Measurements from ENCODE around the gene CCDC201. TPM values are rescaled to one million over a fixed set of nuclear protein-coding genes. Genes with fewer than 3 reads are reported as not detected.

CCDC201 gene
- total and polyA plus RNA-seq, 3 experiments from 2014 or later: not detected

GRCh38 chr7:45902820-45903219 is 29.9 kb upstream of the CCDC201 start:
- DNase-seq: no peak

GRCh38 chr7:45901566-45901965 is 28.7 kb upstream of the CCDC201 start:
- no peaks in the 10 kb centered on the region for H3K4me1 Mint-ChIP-seq
- no peak overlapping the region for H3K27ac Mint-ChIP-seq
- Histone ChIP-seq H3K4me3 (ENCODE audit: low read length) (no peak overlapping the region), H3K36me3 (ENCODE audit: insufficient read depth, low read length) (no peaks in the 10 kb centered on the region), H3K27ac (ENCODE audit: low read depth, low read length) (no peak overlapping the region), H3K4me1 (ENCODE audit: insufficient read depth, low read length) (no peaks in the 10 kb centered on the region), H3K9me3 (ENCODE audit: low read length) (no peaks in the 10 kb centered on the region), H3K27me3 (ENCODE audit: insufficient read depth, low read length, poor library complexity, severe bottlenecking) (no peaks in the 10 kb centered on the region)
- ChIA-PET CTCF (no interaction called here), POLR2A (no interaction called here)
- no peak overlapping the region for H3K4me3 Mint-ChIP-seq
- DNase-seq: no peak
- H3K36me3 Mint-ChIP-seq: no peaks in the 10 kb centered on the region
- H3K9me3 Mint-ChIP-seq: peaks cover 0 to 11% (median 4%) of the 10 kb centered on the region in 5 donors
- H3K27me3 Mint-ChIP-seq: peaks cover 3 to 14% of the 10 kb centered on the region in 2 donors

More at GRCh38 chr7:45902820-45903219, 29.9 kb upstream of the CCDC201 start:
- H3K27ac ChIP-seq (ENCODE audit: low read depth, low read length): no peak overlapping the region
- H3K9me3 ChIP-seq (ENCODE audit: low read length): no peaks in the 10 kb centered on the region
- Mint-ChIP-seq H3K4me3 (no peak overlapping the region), H3K27ac (no peak overlapping the region), H3K4me1 (no peaks in the 10 kb centered on the region), H3K36me3 (no peaks in the 10 kb centered on the region), H3K27me3 (peaks cover 0 to 10% of the 10 kb centered on the region in 2 donors), H3K9me3 (peaks cover 2 to 11% (median 4%) of the 10 kb centered on the region in 5 donors)
- H3K27me3 ChIP-seq (ENCODE audit: insufficient read depth, low read length, poor library complexity, severe bottlenecking): no peaks in the 10 kb centered on the region
- CTCF ChIA-PET: no interaction called here
- no peaks in the 10 kb centered on the region for H3K36me3 ChIP-seq (ENCODE audit: insufficient read depth, low read length)
- no peaks in the 10 kb centered on the region for H3K4me1 ChIP-seq (ENCODE audit: insufficient read depth, low read length)
- POLR2A ChIA-PET: no interaction called here
- no peak overlapping the region for H3K4me3 ChIP-seq (ENCODE audit: low read length)

- no peak overlapping the region for H3K4me3 ChIP-seq (ENCODE audit: low read length)
- Mint-ChIP-seq H3K9me3 (peaks cover 0 to 5% (median 4%) of the 10 kb centered on the region in 5 donors), H3K4me3 (no peak overlapping the region), H3K4me1 (no peaks in the 10 kb centered on the region), H3K36me3 (no peaks in the 10 kb centered on the region), H3K27me3 (peaks cover 21 to 47% of the 10 kb centered on the region in 2 donors), H3K27ac (no peak overlapping the region)
- no peaks in the 10 kb centered on the region for H3K36me3 ChIP-seq (ENCODE audit: insufficient read depth, low read length)
- H3K4me1 ChIP-seq (ENCODE audit: insufficient read depth, low read length): no peaks in the 10 kb centered on the region
- H3K27me3 ChIP-seq (ENCODE audit: insufficient read depth, low read length, poor library complexity, severe bottlenecking): no peaks in the 10 kb centered on the region
- no peak overlapping the region for H3K27ac ChIP-seq (ENCODE audit: low read depth, low read length)
- CTCF ChIA-PET: no interaction called here
- POLR2A ChIA-PET: no interaction called here
- DNase-seq: no peak
- no peaks in the 10 kb centered on the region for H3K9me3 ChIP-seq (ENCODE audit: low read length)
Measured at GRCh38 chr7:45898222-45898621, 25.3 kb upstream of the CCDC201 start.

- Mint-ChIP-seq H3K27me3 (peaks cover 21 to 48% of the 10 kb centered on the region in 2 donors), H3K4me1 (no peaks in the 10 kb centered on the region), H3K4me3 (no peak overlapping the region), H3K9me3 (no peaks in the 10 kb centered on the region), H3K36me3 (no peaks in the 10 kb centered on the region), H3K27ac (no peak overlapping the region)
- Histone ChIP-seq H3K4me1 (ENCODE audit: insufficient read depth, low read length) (no peaks in the 10 kb centered on the region), H3K4me3 (ENCODE audit: low read length) (no peak overlapping the region), H3K9me3 (ENCODE audit: low read length) (no peaks in the 10 kb centered on the region), H3K36me3 (ENCODE audit: insufficient read depth, low read length) (no peaks in the 10 kb centered on the region), H3K27ac (ENCODE audit: low read depth, low read length) (no peak overlapping the region), H3K27me3 (ENCODE audit: insufficient read depth, low read length, poor library complexity, severe bottlenecking) (no peaks in the 10 kb centered on the region)
- POLR2A ChIA-PET: no interaction called here
- no peak for DNase-seq
- CTCF ChIA-PET: no interaction called here
Measured at GRCh38 chr7:45897042-45897690, 24.3 kb upstream of the CCDC201 start.

- no peaks in the 10 kb centered on the region for H3K4me1 ChIP-seq (ENCODE audit: insufficient read depth, low read length)
- Mint-ChIP-seq H3K36me3 (no peaks in the 10 kb centered on the region), H3K9me3 (peaks cover 0 to under 1% (median 0%) of the 10 kb centered on the region in 5 donors), H3K4me1 (peaks cover 0 to 4% (median 0%) of the 10 kb centered on the region in 3 donors), H3K27me3 (peaks cover 31 to 59% of the 10 kb centered on the region in 2 donors), H3K4me3 (no peak overlapping the region), H3K27ac (no peak overlapping the region)
- no peak for DNase-seq
- H3K4me3 ChIP-seq (ENCODE audit: low read length): no peak overlapping the region
- H3K36me3 ChIP-seq (ENCODE audit: insufficient read depth, low read length): no peaks in the 10 kb centered on the region
- ChIA-PET POLR2A (no interaction called here), CTCF (no interaction called here)
- no peaks in the 10 kb centered on the region for H3K27me3 ChIP-seq (ENCODE audit: insufficient read depth, low read length, poor library complexity, severe bottlenecking)
- no peak overlapping the region for H3K27ac ChIP-seq (ENCODE audit: low read depth, low read length)
- no peaks in the 10 kb centered on the region for H3K9me3 ChIP-seq (ENCODE audit: low read length)
Measured at GRCh38 chr7:45894665-45895062, 21.8 kb upstream of the CCDC201 start.

GRCh38 chr7:45893996-45894664 is 21.2 kb upstream of the CCDC201 start:
- H3K27ac ChIP-seq (ENCODE audit: low read depth, low read length): no peak overlapping the region
- CTCF ChIA-PET: no interaction called here
- POLR2A ChIA-PET: no interaction called here
- no peaks in the 10 kb centered on the region for H3K9me3 ChIP-seq (ENCODE audit: low read length)
- peaks cover 34 to 64% of the 10 kb centered on the region in 2 donors for H3K27me3 Mint-ChIP-seq
- no peak overlapping the region for H3K27ac Mint-ChIP-seq
- peaks cover 0 to 4% (median 0%) of the 10 kb centered on the region in 3 donors for H3K4me1 Mint-ChIP-seq
- no peak overlapping the region for H3K4me3 Mint-ChIP-seq
- H3K36me3 Mint-ChIP-seq: no peaks in the 10 kb centered on the region
- H3K4me1 ChIP-seq (ENCODE audit: insufficient read depth, low read length): no peaks in the 10 kb centered on the region
- peaks cover 0 to 2% (median 0%) of the 10 kb centered on the region in 5 donors for H3K9me3 Mint-ChIP-seq
- no peaks in the 10 kb centered on the region for H3K36me3 ChIP-seq (ENCODE audit: insufficient read depth, low read length)
- DNase-seq: no peak
- peaks cover 3% of the 10 kb centered on the region for H3K27me3 ChIP-seq (ENCODE audit: insufficient read depth, low read length, poor library complexity, severe bottlenecking)
- no peak overlapping the region for H3K4me3 ChIP-seq (ENCODE audit: low read length)

GRCh38 chr7:45893374-45893995 is 20.6 kb upstream of the CCDC201 start:
- H3K27me3 Mint-ChIP-seq: peaks cover 34 to 67% of the 10 kb centered on the region in 2 donors

GRCh38 chr7:45892407-45893035 is 19.6 kb upstream of the CCDC201 start:
- POLR2A ChIA-PET: no interaction called here

More at GRCh38 chr7:45893374-45893995, 20.6 kb upstream of the CCDC201 start:
- H3K4me1 ChIP-seq (ENCODE audit: insufficient read depth, low read length): no peaks in the 10 kb centered on the region
- no peak overlapping the region for H3K4me3 ChIP-seq (ENCODE audit: low read length)
- POLR2A ChIA-PET: no interaction called here
- H3K27ac ChIP-seq (ENCODE audit: low read depth, low read length): no peak overlapping the region
- H3K27ac Mint-ChIP-seq: no peak overlapping the region
- DNase-seq: no peak
- H3K9me3 ChIP-seq (ENCODE audit: low read length): no peaks in the 10 kb centered on the region
- CTCF ChIA-PET: no interaction called here
- H3K36me3 ChIP-seq (ENCODE audit: insufficient read depth, low read length): no peaks in the 10 kb centered on the region
- H3K4me1 Mint-ChIP-seq: peaks cover 0 to 4% (median 0%) of the 10 kb centered on the region in 3 donors
- H3K27me3 ChIP-seq (ENCODE audit: insufficient read depth, low read length, poor library complexity, severe bottlenecking): peaks cover 4% of the 10 kb centered on the region
- H3K4me3 Mint-ChIP-seq: no peak overlapping the region
- no peaks in the 10 kb centered on the region for H3K36me3 Mint-ChIP-seq
- H3K9me3 Mint-ChIP-seq: peaks cover 0 to 2% (median 0%) of the 10 kb centered on the region in 5 donors

More at GRCh38 chr7:45892407-45893035, 19.6 kb upstream of the CCDC201 start:
- no peaks in the 10 kb centered on the region for H3K36me3 ChIP-seq (ENCODE audit: insufficient read depth, low read length)
- H3K4me1 ChIP-seq (ENCODE audit: insufficient read depth, low read length): no peaks in the 10 kb centered on the region
- peaks cover 0 to 6% (median 4%) of the 10 kb centered on the region in 3 donors for H3K4me1 Mint-ChIP-seq
- CTCF ChIA-PET: no interaction called here
- H3K27ac ChIP-seq (ENCODE audit: low read depth, low read length): no peak overlapping the region
- no peak overlapping the region for H3K4me3 Mint-ChIP-seq
- H3K4me3 ChIP-seq (ENCODE audit: low read length): no peak overlapping the region
- no peaks in the 10 kb centered on the region for H3K36me3 Mint-ChIP-seq
- H3K27me3 ChIP-seq (ENCODE audit: insufficient read depth, low read length, poor library complexity, severe bottlenecking): peaks cover 4% of the 10 kb centered on the region
- H3K9me3 ChIP-seq (ENCODE audit: low read length): no peaks in the 10 kb centered on the region
- DNase-seq: no peak
- peaks cover 43 to 70% of the 10 kb centered on the region in 2 donors for H3K27me3 Mint-ChIP-seq
- H3K27ac Mint-ChIP-seq: no peak overlapping the region
- peaks cover 0 to 2% (median 0%) of the 10 kb centered on the region in 5 donors for H3K9me3 Mint-ChIP-seq
